WI38 (cell line): ENCODE results near the gene KIAA1755.

ENCODE experiments used
- H3K4me3 ChIP-seq: 2 replicates; pipeline ENCODE4 v1.5.1; 2011; ENCODE audit warnings: low read depth, mild to moderate bottlenecking, control low read depth, low read length
- TF ChIP-seq, protein P1 (sequence below): IDR thresholded peaks from 2 replicates; pipeline ENCODE4 v1.5.1; 2012; ENCODE audit warnings: low read depth, mild to moderate bottlenecking, control low read depth, low read length

The KIAA1755 gene

DNA sequence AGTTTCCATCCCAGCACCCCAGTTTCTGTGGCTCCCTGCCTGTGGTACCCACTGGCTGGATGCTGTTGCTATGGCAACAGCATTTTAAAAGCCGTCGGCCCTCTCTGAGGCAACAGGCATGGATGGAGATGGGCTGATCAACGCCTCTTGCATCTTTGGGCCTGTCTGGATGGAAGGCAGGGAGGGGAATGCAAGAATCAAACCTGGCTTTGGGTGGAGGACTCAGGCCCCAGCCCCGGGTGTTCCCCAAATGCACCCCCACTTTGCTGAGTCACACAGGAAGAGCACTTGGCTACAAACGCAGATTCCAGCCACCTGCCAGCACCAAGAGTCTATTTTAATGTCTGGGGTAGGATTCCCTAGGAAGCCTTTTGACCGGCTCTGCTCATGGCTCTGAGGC lies 49.8 kb downstream of the KIAA1755 start:
- H3K4me3 ChIP-seq = no peak overlapping the region
- TF ChIP-seq, protein P1, sequence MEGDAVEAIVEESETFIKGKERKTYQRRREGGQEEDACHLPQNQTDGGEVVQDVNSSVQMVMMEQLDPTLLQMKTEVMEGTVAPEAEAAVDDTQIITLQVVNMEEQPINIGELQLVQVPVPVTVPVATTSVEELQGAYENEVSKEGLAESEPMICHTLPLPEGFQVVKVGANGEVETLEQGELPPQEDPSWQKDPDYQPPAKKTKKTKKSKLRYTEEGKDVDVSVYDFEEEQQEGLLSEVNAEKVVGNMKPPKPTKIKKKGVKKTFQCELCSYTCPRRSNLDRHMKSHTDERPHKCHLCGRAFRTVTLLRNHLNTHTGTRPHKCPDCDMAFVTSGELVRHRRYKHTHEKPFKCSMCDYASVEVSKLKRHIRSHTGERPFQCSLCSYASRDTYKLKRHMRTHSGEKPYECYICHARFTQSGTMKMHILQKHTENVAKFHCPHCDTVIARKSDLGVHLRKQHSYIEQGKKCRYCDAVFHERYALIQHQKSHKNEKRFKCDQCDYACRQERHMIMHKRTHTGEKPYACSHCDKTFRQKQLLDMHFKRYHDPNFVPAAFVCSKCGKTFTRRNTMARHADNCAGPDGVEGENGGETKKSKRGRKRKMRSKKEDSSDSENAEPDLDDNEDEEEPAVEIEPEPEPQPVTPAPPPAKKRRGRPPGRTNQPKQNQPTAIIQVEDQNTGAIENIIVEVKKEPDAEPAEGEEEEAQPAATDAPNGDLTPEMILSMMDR = no peak

DNA sequence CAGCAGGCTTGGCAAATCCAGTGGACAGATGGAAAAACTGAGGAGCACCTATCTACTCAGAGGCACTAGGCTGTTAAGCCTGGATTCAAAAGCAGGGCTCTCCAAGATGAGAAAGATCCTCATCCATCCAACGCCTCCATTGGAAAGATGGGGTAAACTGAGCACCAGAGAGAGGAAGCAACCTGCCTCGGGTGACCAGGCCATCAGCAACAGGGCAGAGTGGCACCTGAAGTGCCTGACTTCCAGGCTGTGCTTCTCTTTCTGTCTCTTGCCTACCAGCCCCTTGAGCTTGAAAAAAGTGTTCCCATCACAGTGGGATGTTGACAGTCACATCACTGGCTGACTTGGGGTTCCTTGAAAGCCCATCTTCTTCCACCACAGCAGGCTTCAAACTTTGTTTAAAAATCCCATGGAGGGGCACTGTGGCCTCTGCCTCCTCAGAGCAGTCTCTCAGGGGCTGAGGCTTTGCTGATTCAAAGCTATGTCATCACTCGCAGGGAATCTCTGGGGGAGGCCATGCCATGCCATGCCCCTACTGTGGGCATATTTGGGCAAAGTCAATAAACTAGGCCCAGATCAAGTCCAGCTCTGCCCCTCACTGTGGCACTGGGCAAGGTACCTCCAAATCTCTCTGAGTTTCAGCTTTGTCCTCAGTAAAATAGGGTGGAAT lies 50.7 kb downstream of the KIAA1755 start:
- H3K4me3 ChIP-seq = no peak overlapping the region
- TF ChIP-seq, protein P1 = no peak

DNA sequence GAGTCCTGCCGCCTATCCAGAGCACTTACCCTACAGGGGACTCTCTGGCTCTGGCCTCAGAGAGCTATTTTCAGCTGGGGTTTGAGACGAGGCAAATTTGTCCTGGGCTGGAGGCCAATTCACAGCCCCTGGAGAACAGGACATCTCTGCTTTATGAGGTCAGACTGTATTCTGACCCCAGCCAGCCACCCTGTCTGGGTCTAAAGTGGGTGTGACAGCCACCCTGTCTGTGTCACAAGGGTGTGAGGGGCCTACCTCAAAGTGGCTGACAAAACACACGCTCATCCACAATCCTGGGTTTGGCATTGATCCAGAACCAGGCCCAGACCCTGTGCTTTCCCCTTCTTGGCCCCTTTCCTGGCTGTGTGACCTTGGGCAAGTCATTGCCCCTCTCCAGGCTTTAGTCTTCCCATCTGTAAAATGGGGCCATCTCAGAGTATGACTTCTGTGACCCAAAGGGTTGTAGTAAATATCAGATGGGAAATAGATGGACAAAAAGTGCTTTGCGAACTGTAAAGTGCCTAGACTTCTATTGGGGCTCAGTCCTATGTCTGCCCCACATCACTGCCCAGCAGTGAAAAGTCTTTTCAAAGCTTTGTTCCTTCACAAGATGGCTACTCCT lies 51.4 kb downstream of the KIAA1755 start:
- H3K4me3 ChIP-seq = no peak overlapping the region
- TF ChIP-seq, protein P1 = no peak

DNA sequence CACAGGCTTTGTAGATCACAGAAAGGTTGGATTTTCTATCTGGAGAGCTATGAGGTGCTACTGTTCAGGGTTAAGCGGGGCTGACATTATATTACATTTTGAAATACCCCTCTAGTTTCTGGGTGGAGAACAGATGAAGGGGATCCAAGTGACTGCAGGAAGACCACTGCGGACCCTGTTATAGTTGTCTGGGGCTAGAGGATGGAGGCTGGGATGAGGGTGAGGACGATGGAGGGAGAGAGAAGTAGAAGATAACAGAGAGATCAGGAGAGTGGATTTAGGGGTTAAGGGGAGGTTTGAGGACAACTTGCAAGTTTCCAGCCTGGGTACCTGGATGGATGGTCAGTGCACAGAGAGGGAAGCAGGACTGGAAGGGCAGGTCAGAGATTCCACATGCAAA lies 52.0 kb downstream of the KIAA1755 start:
- TF ChIP-seq, protein P1 = no peak
- H3K4me3 ChIP-seq = no peak overlapping the region

DNA sequence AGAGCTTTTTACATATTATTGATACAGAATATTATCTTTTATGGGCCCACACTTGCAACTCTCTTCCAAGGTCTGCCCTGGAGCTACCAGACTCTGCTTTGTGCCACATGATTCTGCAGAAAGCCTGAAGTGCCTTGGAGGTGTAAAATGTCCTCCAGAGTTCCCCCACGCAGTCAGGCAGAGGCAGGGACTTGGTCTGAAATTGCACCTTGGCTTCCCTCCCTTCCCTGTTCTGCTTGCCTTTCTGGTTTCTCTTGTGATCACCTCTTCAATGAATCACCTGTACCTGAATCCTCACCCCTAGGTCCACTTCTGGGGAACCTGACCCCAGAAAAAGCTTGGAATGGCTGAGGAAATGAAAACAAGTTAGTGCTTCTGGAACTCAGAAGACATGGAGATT lies 52.4 kb downstream of the KIAA1755 start:
- TF ChIP-seq, protein P1 = no peak
- no peak overlapping the region for H3K4me3 ChIP-seq

DNA sequence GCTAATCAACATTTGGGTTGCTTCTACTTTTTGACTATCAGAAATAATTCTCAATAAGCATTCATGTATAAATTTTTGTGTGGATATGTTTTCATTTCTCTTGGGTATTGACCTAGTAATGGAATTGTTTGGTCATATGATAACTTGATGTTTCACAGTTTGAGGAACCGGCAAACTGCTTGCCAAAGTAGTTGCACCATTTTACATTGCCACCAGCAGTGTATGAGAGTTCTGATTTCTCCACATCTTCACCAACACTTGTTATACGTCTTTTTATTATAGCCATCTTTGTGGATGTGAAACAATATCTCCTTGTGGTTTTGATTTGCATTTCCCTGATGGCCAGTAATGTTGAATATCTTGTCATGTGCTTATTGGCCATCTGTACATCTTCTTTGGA lies 52.9 kb downstream of the KIAA1755 start:
- no peak overlapping the region for H3K4me3 ChIP-seq
- TF ChIP-seq, protein P1 = no peak

DNA sequence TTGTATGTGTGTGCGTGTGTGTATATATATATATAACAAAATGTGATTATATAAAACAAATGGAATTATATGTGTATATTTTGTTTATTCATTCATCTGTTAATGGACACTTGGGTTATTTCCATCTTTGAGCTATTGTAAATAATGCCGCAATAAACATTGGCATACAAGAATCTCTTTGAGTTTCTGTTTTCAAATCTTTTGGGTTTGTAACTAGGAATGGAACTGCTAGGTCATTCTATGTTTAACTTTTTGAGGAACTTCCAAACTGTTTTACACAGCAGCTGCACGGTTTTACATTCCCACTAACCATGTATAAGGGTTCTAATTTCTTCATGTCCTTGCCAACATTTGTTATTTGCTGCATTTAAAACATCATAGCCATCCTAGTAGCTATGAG lies 55.5 kb downstream of the KIAA1755 start:
- H3K4me3 ChIP-seq = no peak overlapping the region
- TF ChIP-seq, protein P1 = no peak
